ENCODE measurements around the gene CACNB2.

The CACNB2 gene

GRCh38 chr10:18500576-18500975 is 360.4 kb downstream of the CACNB2 start:
- TF ChIP-seq CTCF (IDR thresholded peaks at IDR 0.05; ENCODE audit: low read depth, low read length, missing control alignments), result no peak
- in situ Hi-C loops (cut with HindIII; ENCODE audit: low sequenced_read_pairs), result no loop called here
- no peak overlapping the region for H3K4me3 ChIP-seq (ENCODE audit: low read depth, low read length)
- DNase-seq (ENCODE audit: low read depth), result no peak

- no peak overlapping the region for H3K4me3 ChIP-seq (ENCODE audit: low read depth, low read length)
- in situ Hi-C loops (cut with HindIII; ENCODE audit: low sequenced_read_pairs), result no loop called here
- no peak for DNase-seq (ENCODE audit: low read depth)
- TF ChIP-seq CTCF (IDR thresholded peaks at IDR 0.05; ENCODE audit: low read depth, low read length, missing control alignments), result no peak
These were observed 361.0 kb downstream of the CACNB2 start for GRCh38 chr10:18501198-18501597.

GRCh38 chr10:18501629-18502028 is 361.4 kb downstream of the CACNB2 start:
- no peak overlapping the region for H3K4me3 ChIP-seq (ENCODE audit: low read depth, low read length)
- TF ChIP-seq CTCF (IDR thresholded peaks at IDR 0.05; ENCODE audit: low read depth, low read length, missing control alignments), result no peak
- no peak for DNase-seq (ENCODE audit: low read depth)
- in situ Hi-C loops (cut with HindIII; ENCODE audit: low sequenced_read_pairs), result no loop called here

- H3K4me3 ChIP-seq (ENCODE audit: low read depth, low read length), result no peak overlapping the region
- in situ Hi-C loops (cut with HindIII; ENCODE audit: low sequenced_read_pairs), result no loop called here
- no peak for TF ChIP-seq CTCF (IDR thresholded peaks at IDR 0.05; ENCODE audit: low read depth, low read length, missing control alignments)
- DNase-seq (ENCODE audit: low read depth), result no peak
These were observed 363.9 kb downstream of the CACNB2 start for GRCh38 chr10:18504161-18504560.

- in situ Hi-C loops (cut with HindIII; ENCODE audit: low sequenced_read_pairs), result no loop called here
- DNase-seq (ENCODE audit: low read depth), result no peak
- TF ChIP-seq CTCF (IDR thresholded peaks at IDR 0.05; ENCODE audit: low read depth, low read length, missing control alignments), result no peak
- no peak overlapping the region for H3K4me3 ChIP-seq (ENCODE audit: low read depth, low read length)
These were observed 365.4 kb downstream of the CACNB2 start for GRCh38 chr10:18505456-18506118.

- in situ Hi-C loops (cut with HindIII; ENCODE audit: low sequenced_read_pairs), result no loop called here
- no peak overlapping the region for H3K4me3 ChIP-seq (ENCODE audit: low read depth, low read length)
- no peak for TF ChIP-seq CTCF (IDR thresholded peaks at IDR 0.05; ENCODE audit: low read depth, low read length, missing control alignments)
- DNase-seq (ENCODE audit: low read depth), result no peak
These were observed 368.4 kb downstream of the CACNB2 start for GRCh38 chr10:18508587-18508986.

Measured in astrocyte of the cerebellum (primary cell).